NCI-H2227 (cell line): ENCODE measurements around the gene MRPL18.
"Not testable (repeated sequence)": the region's sequence is repeated elsewhere in the genome, so short reads cannot be mapped to it uniquely, and the experiment has no call there.

ENCODE experiments used
- DNase-seq: peaks from one replicate; lab custom pipeline; 2025; ENCODE audit not compliant: unreplicated experiment; lab: John Stamatoyannopoulos, UW

MRPL18 gene

DNA sequence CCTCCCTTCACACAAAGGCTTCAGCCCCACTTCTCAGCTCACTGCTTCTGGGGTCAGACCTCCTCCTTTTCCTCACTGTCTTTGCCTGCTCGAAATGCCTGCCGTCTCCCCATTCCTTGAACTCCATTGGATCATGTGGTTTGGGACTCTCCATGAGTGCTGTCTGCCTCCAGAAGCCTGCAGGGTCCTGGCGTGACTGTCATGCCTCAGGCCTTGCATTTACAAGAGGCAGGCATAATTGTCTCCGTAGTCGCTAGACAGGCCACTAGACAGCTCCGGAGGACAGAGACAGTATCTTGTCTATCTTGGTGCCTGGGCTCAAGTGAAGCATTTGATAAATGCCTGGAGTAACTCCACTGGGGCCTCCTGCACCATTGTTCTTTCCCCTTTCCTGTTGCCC is 25.1 kb downstream of the MRPL18 start:
- DNase-seq = no peak

GRCh38 chr6:159816775-159817174 is 26.5 kb downstream of the MRPL18 start:
- DNase-seq = not testable (repeated sequence)

DNA sequence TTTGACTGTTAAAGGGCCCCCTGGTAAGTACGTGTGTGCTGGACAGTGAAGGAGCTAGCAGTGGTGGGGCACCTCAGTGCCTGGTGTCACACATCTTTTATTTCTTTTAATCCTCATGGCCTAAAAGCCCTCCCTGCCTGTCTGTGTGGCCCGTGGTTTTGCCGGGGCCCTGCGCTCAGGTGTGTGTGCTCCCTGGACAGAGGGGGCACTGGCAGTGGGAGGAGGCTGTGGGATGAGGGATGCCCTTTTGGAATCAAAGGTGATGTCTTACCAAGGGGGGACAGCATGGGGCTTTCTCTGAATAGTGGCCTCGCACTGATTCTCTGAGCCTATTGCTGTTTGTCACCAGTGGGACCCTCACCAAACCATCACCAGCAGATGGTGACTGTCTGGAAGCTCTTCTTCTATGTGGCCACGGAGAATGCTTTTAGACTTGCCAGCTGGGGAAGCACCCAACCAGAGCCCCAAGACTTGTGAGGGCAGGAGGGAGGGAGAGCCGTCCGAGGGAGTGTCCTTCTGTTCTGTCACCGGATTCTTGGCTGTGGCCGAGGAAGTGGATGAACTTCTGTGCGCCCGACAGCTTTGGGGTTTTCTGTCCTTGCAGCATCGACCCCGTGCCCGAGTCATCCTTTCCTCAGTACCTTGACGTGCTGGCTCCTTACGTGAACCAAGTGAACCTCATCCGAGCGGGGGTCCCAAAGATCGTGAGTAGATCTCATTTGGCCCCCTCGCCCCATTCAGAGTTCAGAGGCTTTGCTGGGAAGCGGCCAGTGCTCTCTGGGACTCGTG is 27.9 kb downstream of the MRPL18 start:
- no peak for DNase-seq

GRCh38 chr6:159819098-159819497 is 28.8 kb downstream of the MRPL18 start:
- DNase-seq = no peak

DNA sequence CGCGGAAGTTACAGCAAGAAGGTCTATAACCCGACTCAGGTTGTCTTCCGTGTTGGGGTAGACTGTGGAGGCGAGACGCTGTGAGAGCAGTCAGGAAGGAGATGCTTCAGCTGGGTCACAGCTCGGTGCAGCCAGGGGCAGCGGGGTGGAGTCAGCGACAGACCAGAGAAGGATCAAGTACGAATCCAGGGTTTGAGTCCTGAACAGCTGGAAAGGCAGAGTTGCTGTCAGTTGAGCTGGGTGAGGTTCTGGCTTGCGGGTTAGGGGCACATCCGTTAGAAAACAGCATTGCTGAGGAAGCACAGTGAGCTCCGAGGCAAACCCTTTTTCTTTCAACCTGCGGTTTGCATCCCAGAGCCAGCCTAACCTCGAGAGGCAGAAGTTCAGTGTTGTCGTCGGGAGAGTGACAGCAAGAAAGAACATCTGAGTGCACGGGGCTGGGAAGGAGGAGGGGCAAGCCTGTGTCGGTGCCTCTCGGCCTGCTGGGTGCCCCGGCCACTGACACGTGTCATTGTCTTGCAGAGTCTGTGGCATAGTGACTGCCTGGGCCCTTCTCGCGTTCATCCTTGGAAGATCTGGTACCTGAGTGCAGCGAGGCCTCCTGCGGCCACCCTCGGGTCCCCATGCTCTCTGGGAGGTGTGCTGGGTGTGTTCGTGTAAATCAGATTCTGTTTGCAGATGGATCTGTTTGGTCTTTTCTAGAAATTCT is 29.8 kb downstream of the MRPL18 start:
- no peak for DNase-seq

- DNase-seq = no peak
Measured at GRCh38 chr6:159821122-159821521, 30.9 kb downstream of the MRPL18 start.

DNA sequence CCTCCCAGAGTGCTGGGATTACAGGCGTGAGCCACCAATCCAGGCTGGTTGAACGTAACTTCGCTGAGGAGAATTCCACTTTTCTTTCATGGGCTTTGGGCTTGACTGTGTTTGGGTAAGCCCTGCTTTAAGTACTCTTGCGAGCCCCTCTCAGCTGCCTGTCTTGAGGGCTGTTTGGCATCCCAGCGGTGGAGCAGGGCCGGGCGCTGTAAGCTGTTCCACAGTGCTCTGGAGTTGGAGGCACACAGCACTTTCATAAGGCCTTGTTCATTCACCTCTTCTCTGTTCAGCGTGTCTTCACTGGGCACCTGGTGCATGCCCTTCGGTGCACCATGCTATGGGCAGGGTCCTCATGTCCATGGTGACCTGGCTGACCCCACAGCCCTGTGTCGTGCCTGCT is 31.5 kb downstream of the MRPL18 start:
- DNase-seq = no peak

DNA sequence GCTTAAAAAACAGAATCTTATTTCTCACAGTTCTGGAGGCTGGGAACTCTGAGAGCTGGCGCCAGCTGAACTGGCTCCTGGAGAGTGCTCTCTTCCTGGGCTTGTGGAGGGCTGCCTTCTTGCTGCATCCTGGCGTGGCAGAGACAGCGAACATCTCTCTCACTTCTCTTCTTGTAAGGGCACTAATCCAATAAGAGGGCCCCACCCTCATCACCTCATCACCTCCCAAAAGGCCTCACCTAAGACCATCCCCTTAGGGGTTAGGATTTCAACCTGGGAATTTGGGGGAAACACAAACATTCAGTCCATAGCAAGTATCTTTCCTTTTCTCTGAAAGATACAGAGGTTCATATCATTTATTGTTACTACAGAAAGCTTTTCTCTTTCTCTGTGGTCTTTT is 33.7 kb downstream of the MRPL18 start:
- DNase-seq = no peak

DNA sequence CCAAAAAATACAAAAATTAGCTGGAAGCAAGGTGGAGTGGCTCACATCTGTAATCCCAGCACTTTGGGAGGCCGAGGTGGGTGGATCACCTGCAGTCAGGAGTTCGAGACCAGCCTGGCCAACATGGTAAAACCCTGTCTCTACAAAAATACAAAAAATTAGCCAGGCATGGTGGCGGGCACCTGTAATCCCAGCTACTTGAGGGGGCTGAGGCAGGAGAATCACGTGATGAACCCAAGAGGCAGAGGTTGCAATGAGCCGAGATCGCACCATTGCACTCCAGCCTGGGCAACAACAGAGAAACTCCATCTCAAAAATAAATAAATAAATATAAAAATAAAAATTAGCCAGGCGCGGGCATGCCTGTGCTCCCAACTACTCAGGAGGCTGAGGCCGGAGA is 34.4 kb downstream of the MRPL18 start:
- not testable (repeated sequence) for DNase-seq

- no peak for DNase-seq
Measured at GRCh38 chr6:159826004-159826403, 35.7 kb downstream of the MRPL18 start.

GRCh38 chr6:159826968-159827647 is 36.8 kb downstream of the MRPL18 start:
- DNase-seq = no peak

DNA sequence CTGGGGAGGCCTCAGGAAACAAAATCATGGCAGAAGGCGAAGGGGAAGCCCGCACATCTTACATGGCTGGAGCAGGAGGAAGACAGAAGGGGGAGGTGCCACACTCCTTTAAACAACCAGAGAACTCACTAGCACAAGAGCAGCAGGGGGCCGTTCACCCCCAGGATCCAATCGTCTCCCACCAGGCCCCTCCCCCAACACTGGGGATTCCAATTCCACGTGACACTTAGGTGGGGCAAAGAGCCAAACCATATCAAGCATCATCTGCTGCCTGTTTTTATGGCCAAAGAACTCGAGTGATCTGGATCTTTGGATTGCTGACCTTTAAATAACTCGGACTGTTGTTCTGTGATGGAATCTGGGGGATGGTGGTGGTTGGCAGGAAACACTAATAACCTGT is 37.8 kb downstream of the MRPL18 start:
- no peak for DNase-seq

DNA sequence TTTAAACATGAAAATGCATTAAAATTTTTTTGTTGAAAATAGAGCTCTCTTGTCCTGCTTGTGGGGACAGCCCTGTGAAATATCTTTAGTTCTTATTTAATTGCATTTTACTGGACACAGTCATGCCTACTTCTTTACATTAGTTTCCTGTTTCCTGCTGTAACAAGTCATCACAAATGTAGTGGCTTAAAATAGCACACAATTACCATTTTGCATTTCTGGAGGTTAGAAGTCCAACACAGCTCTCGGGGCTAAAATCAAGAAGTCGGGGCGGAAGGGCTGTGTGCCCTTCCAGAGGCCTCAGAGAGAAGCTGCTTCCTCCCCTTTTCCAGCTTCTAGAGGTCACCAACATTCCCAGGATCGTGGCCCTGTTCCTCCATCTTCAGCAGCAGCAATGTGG is 39.3 kb downstream of the MRPL18 start:
- DNase-seq = no peak

DNA sequence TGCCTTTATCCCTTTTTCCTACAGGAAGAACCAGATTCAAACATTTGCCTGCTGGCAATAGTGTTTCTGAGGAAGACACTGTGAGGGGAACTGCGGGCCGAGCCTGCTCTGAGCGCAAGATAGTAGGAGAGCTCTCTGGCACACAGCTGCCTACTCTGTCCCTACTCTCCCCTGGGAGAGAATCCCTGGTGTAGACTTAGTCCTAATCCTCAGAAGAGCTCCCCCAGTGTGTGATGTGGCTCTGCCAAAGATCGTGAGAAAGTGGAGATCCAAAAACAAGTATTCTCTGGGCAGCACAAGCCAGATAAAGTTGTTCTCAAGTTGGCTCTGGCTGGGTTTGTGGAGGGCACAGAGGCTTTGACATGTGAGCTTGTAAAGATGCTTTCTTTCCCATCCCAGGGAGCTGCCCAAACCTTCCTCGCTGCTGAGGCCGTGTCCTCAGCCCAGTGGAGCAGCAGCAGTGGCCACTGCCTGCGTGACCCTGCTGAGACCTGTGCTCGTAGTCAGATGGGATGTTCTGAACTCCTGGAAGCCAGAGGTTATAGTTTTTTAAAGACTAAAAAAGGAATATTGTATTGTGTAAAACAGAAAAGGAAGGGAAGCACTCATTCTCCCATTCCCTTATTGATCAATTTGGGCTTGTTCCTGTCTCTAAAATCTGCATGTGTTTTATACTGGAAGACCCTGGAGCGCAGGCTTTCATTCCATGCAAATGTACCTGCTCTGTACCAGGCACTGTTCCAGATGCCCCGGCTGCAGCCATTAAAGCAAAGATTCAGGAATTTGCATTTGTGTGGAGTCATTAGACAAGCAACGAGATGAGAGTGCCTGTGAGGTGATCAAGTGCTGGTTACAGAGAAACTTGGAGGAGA is 40.5 kb downstream of the MRPL18 start:
- no peak for DNase-seq

DNA sequence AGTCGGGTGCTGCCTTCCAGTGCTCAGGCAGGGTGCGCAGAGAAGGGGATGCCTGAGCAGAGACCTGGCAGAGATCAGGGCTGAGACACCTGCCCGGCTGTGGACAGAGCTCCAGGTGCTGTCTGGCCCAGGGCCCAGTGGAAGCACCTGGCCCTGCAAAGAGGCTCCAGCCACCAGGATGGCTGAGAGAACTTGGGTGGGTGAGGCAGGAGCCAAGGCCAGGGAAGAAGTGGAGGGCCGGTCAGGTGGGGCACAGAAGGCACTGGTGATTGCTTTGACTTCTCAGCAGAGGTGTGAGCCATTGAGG is 41.1 kb downstream of the MRPL18 start:
- no peak for DNase-seq

GRCh38 chr6:159832946-159833345 is 42.7 kb downstream of the MRPL18 start:
- DNase-seq = no peak

DNA sequence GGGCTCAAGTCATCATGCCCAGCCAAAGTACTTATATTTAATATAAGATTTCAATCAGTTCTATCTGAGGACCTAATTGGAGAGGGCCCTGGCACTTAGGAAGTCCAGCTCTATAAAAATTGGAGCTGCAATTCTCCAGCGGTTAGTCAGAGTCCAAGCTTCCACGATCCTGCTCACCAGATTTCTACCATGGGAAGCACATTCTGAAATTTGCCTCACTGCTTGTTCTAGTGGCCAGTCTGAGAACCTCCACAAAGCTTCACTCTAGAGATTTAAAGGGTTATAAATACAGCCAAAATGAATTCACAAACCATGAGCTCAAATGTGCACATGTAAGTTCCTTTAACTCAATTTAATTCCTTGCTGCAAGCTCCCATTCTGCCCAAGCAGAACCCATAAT is 43.3 kb downstream of the MRPL18 start:
- no peak for DNase-seq

DNA sequence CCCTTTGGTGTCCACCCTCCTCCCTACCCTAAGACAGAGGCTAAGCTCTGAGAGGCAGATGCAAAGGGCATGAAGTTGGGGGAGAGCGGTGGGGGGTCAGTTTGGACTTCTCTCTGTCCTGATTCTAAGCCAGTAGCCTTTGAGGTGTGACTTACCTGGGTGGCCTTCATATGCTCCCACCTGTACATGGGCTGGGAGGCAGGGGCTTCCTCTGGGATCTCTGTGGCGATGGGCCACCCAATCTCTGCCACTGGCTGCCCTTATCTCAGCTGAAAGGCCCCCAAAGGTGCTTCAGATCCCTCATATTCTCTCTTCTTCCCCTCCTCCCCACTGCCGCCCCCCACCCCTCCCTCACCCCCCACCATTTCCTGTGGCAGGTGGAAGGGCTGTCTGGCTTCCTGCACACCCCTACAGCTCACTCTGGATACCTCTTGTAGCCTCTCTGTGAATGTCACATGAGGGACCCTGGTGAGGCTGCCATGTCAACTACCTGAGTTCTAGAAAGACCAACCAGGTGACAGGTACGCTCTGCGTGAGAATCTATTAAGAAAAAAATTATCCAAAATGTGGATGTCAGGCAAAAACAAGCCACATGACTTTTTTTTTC is 43.8 kb downstream of the MRPL18 start:
- no peak for DNase-seq

DNA sequence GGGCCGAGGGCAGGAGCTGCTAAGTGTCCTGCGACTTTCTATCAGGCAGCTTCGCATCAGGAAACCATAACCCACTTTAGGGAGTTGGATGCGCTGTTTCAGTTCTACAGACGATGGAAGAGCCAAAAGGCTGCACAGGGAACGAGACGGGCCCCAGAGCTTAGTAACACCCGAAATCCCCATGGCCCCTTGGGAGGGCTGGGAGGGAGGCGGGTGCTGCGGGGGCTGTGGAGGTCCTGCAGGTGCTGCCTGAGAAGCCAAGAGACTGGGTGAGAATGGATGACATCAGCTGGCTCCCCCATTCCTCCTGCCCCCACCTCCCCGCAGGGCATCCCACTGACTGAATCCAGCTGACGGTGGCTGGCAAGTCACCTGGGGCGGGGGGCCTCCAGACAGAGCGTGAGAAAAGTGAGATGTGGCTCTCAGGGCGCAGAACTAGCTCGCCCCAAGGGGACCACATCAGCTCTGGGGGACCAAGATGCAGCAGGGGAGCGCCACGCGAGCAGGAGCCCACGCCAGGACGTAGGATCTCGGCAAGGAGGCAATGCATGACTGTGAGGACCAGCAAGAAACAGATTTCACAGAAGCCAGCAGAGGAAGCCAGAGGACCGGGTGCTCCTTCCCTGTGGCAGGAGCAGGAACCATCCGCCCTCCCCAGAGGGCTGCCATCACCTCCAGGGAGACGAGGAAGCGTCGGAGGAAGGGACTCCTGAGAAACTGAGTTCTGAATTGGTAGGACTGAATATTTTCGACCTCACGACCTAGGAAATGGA is 46.6 kb downstream of the MRPL18 start:
- DNase-seq = no peak

- DNase-seq = no peak
Measured at GRCh38 chr6:159837511-159837910, 47.2 kb downstream of the MRPL18 start.
